Subcutaneous adipose tissue (tissue), 4 donors: ENCODE measurements around the gene SMIM41. TPM values are rescaled to one million over a fixed set of nuclear protein-coding genes. Genes with fewer than 3 reads are reported as not detected.

Source experiments
- total RNA-seq, 4 donors: library from RNA; depleted of rRNA; stranded (reverse); fragments of >200 nt; gene quantifications; one replicate each; pipeline ENCODE4 v1.1.0, GENCODE V29; 2016
- TF ChIP-seq, protein P1 (sequence below): fragments of 450-650 bp; IDR thresholded peaks from one replicate; pipeline ENCODE4 v1.5.1; 2016; ENCODE audit warnings: low read depth, mild to moderate bottlenecking, control low read depth, antibody characterized with exemption, moderate library complexity

SMIM41 gene
- not detected for total RNA-seq

DNA sequence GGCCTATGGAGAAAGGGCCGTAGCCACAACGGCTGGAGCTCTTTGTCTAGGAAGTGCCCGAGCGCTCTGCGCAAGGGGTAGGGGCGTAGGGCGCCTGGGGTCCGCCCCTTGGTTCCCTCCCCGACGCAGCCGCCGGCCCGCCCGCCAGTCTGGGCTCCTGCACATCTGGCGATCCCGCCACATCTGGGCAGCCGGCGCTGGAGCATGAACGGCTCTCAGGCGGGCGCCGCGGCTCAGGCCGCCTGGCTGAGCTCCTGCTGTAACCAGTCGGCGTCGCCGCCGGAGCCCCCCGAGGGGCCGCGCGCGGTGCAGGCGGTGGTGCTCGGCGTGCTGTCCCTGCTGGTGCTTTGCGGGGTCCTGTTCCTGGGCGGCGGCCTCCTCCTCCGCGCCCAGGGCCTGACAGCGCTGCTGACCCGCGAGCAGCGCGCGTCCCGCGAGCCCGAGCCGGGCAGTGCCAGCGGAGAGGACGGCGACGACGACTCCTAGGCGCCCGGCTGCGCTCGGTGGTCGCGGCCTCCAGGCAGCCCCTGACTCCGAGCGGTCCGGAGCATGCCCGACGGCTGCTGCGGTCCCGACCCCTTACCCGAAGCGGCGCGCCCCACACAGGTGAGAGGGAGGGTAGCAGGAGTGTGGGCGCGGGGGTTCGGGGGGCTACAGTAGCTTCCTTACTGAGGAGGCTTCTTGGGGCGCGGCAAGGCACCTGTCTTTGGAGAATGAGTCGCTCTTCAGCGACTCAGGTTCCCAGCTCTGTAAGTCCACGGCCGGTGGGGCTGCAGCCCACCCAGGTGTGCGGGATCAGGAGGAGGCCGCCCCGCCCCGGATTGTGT is at the start of gene SMIM41:
Gene SMIM41, plus strand, starts transcription at position 129 of the 827 bp plus-strand sequence. Its CDS starts 76 bp downstream, at position 205.
- TF ChIP-seq, protein P1, sequence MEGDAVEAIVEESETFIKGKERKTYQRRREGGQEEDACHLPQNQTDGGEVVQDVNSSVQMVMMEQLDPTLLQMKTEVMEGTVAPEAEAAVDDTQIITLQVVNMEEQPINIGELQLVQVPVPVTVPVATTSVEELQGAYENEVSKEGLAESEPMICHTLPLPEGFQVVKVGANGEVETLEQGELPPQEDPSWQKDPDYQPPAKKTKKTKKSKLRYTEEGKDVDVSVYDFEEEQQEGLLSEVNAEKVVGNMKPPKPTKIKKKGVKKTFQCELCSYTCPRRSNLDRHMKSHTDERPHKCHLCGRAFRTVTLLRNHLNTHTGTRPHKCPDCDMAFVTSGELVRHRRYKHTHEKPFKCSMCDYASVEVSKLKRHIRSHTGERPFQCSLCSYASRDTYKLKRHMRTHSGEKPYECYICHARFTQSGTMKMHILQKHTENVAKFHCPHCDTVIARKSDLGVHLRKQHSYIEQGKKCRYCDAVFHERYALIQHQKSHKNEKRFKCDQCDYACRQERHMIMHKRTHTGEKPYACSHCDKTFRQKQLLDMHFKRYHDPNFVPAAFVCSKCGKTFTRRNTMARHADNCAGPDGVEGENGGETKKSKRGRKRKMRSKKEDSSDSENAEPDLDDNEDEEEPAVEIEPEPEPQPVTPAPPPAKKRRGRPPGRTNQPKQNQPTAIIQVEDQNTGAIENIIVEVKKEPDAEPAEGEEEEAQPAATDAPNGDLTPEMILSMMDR = no peak

DNA sequence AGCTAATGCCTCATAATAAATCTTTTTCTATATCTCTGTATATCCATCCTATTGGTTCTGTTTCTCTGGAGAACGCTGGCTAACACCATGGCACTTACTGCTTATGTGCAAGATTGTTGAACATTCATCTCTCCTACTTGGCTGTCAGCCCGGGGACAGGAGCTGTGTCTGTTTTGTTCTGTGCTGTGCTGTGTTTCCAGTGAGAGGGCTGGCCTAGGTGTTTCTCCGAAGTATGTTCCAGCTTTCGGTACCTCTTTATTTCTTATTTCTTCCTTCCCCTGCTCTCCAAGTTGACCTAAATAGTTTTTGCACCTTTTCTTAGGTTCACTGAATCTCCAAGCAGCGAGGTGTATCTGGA is 47.1 kb upstream of the SMIM41 start:
- TF ChIP-seq, protein P1 = no peak

DNA sequence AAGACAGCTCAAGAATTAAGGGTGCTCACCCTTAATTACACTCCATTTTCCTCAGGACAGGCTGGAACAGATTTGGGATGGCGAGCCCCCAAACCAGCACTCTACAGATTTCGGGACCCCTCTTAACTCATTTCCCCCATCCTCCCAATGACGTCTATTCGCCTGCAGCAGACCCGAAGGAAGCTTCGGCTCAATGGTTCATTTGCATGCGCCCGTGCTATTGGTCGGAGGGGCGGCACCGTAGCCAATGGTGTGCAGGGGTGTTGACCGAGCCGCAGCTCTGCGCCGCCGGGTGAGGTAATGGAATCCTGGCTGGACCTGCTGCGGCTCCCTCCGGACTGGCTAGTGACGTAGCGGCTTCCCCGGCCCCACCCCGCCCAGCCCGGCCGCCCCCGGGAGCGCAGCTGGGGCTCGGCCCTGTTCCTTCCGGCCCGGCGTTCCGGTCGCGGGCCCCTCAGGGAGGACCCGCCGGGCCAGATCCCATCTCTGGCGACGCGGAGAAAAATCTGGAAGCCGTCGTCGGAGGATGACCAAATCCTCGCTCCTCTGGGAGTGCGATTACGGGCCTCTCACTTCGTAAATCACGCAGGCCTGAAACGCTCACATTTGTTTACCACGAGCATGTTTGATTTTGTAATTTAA is 46.6 kb upstream of the SMIM41 start:
- TF ChIP-seq, protein P1 = no peak

DNA sequence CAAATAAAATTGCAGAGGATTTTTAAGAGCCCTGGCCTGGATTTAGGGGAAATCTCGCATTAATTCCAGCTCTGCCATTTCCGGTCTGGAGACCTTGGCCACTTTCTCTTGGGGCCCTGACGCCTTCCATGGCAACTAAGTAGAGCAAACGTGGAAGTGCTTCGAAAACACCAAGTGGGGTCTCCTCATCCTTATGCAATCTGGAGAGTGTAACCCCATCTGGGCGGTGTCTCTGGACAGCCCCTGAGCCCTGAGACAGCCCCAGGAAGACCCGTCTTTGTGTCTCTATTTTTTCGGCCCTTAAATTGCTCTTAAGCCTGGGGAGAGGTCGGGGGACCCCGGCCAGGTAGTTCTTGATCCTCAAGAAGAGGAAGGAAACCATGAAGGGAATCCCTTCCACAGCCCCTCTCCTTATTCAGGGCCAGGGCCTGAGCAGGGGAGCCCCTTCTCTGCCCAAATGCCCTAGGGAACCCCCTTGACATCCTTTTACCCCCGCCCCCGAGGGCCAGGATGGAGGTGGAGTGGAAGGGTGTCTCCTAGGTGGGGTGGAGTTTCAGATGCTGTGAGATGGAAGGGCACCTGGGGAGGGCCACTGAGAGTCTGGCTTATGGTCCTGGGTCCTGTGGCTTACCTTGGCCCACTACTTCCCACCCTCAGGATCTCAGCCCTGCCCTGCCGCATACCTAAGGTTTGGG is 45.9 kb upstream of the SMIM41 start:
- TF ChIP-seq, protein P1 = no peak

DNA sequence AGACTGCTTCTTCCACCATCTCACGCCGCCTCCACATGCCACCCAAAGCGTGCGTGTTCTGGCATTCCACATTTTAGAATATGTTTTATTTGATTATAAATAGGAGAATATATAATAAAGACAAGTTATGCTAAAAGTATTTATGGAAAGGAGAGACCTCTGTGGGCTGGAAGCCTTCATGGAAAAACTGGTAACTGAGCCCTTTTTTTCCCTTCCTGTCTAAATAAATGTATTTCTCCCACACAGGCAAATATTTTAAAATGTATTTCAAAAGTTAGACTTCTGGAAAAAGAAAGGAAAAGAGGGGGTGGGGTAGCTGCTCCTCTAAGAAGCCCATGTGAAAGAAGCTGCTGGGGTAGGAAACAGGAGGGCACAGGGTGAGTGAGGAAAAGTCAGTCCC is 44.3 kb upstream of the SMIM41 start:
- TF ChIP-seq, protein P1 = no peak

DNA sequence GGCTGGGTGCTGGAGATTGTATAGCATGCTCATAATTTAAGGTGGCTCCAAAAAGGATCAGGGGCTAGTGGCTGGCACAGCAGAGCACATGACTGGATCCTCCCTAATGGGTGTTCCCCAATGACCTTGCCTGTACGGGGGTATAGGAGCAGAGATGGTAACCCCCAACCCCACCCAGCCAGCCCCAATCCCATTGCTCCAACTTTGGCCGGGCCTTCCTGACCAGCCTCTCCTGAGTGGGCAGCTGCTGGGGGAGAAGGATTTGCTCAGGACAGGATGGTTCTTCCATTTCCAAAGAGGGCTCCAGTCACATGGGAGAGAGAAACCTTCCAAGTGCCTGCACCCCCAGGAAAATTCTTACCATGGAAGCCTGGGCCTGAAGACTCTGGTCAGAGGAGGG is 43.6 kb upstream of the SMIM41 start:
- TF ChIP-seq, protein P1 = no peak

DNA sequence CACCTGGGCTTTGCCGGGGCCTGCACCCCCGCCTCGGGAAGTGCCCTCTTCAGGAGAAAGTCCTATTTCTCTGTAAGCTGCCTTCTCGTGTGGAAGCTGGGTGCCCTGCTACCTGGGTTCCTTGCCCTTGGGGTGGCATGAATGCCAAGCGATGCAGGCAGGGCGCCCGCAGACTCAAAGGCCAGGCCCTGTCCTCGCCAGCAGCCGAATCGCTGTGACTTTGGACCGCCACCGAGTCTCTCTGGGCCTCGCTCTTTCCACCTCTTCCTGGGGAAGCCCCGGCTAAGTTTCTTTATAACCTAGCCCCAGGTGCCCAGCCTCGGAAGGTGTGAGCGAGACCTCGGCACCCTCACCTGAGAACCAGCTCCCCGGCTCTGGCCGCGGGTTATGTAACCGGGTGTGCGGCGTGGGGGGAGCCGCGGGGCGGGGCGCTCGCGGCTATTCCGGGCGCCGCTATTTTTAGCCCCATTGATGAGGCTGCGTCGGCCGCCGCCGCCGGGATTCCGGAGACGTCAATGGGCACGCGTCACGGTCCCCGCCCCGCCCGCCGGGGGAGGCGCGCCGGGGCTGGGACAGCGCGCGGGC is 42.8 kb upstream of the SMIM41 start:
- TF ChIP-seq, protein P1 = no peak
